H1 (cell line): ENCODE data around the gene MUC4.

Source experiments
- CTCF ChIP-seq, 3 experiments: IDR thresholded peaks; 1 replicate in 2 of 3; 2 replicates in 1 of 3; pipeline versions ENCODE4 v1.5.1 to v1.6.1; 2011; ENCODE audit warnings: low read length in 3 of 3, mild to moderate bottlenecking in 3 of 3, inconsistent platforms in 2 of 3, low read depth in 1 of 3, moderate library complexity in 1 of 3; ENCODE audit not compliant: insufficient read depth in 1 of 3; ENCODE audit errors: control extremely low read depth in 1 of 3
- TAF7 ChIP-seq: optimal IDR thresholded peaks from 2 replicates; pipeline ENCODE3; 2011; ENCODE audit warnings: low read depth, mild to moderate bottlenecking, inconsistent platforms, low read length, moderate library complexity, borderline replicate concordance
- USF2 ChIP-seq: IDR thresholded peaks from 2 replicates; pipeline ENCODE4 v1.6.1; 2011; ENCODE audit warnings: low read length, improper control_type of control experiment
- ZNF274 ChIP-seq: IDR thresholded peaks from 2 replicates; pipeline ENCODE4 v1.7.0; 2012; ENCODE audit warnings: low read length, borderline replicate concordance; ENCODE audit errors: extremely low read depth

GRCh38 chr3:195823280-195823679 is 11.6 kb upstream of the MUC4 start:
- TF ChIP-seq ZNF274 (no peak), CTCF (IDR thresholded peaks at IDR 0.05; ENCODE audit: control extremely low read depth in 1 of 3, insufficient read depth in 1 of 3, low read depth in 1 of 3, low read length in 3 of 3) (no peak), TAF7 (no peak), USF2 (no peak)
